ENCODE measurements around the gene SMIM38.

SMIM38 gene

DNA sequence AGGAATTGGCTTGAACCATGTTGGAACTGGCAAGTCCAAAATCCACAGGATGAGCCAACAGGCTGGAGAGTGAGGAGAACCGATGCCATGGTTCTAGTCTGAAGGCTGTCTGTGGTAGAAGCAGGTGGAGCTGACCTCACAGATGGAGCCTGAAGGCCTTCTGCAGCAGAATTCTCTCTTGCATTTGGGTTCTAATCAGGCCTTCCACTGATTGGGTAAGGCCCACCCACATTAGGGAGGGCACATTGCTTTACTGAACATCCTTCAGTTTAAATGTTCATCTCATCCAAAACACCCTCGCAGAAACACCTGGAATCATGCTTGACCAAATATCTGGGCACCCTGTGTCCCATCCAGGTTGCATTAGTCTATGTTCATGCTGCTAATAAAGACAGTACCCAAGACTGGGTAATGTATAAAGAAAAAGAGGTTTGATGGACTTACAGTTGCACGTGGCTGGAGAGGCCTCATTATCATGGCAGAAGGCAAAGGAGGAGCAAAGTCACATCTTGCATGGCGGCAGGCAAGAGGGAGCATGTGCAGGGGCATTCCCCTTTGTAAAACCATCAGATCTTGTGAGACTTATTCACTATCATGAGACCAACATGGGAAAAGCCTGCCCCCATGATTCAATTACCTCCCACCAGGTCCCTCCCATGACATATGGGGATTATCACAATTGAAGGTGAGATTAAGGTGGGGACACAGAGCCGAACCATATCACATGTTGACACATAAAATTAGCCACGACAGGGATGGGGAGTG lies 15.9 kb downstream of the SMIM38 start:
- H3K9ac ChIP-seq (ENCODE audit: insufficient read length) = no peak overlapping the region
- no peak for DNase-seq (ENCODE audit: low read depth, low spot score)
- H3K27ac ChIP-seq = no peak overlapping the region
- H3K36me3 ChIP-seq (ENCODE audit: insufficient read depth, low read length) = no peaks in the 10 kb centered on the region
- no peak overlapping the region for H3K4me3 ChIP-seq
- TF ChIP-seq EZH2 (IDR thresholded peaks at IDR 0.05) = no peak
- no peak for TF ChIP-seq FOXP2 (optimal IDR thresholded peaks at IDR 0.05; ENCODE audit: control extremely low read depth, extremely low read length, insufficient read depth)
- no peak for TF ChIP-seq POLR2AphosphoS5 (IDR thresholded peaks at IDR 0.05; ENCODE audit: borderline replicate concordance, low read depth, low read length)
- no peaks in the 10 kb centered on the region for H3K9me3 ChIP-seq (ENCODE audit: low read depth, low read length)

DNA sequence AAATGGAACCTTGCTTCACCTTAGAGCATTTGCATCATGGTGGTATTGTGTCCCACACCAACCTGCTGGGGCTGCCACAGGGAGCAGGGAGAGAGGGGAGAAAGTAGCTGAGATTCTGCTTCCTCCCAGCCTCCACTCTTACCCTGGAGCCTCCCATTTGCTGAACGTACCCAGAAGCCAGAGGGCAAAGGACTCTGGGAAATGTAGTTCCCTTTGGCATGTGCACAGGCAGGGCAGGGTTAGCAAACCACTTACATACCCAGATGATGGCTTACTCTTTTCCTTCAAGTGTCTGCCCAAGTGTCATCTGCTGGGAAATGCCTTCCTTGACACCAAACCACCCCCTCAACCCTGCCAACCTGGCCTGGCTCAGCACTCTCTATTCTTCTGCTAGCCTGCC lies 16.9 kb downstream of the SMIM38 start:
- no peak for TF ChIP-seq POLR2AphosphoS5 (IDR thresholded peaks at IDR 0.05; ENCODE audit: borderline replicate concordance, low read depth, low read length)
- no peak for TF ChIP-seq FOXP2 (optimal IDR thresholded peaks at IDR 0.05; ENCODE audit: control extremely low read depth, extremely low read length, insufficient read depth)
- TF ChIP-seq EZH2 (IDR thresholded peaks at IDR 0.05) = no peak
- H3K9me3 ChIP-seq (ENCODE audit: low read depth, low read length) = no peaks in the 10 kb centered on the region
- H3K9ac ChIP-seq (ENCODE audit: insufficient read length) = no peak overlapping the region
- no peak for DNase-seq (ENCODE audit: low read depth, low spot score)
- H3K27ac ChIP-seq = no peak overlapping the region
- no peaks in the 10 kb centered on the region for H3K36me3 ChIP-seq (ENCODE audit: insufficient read depth, low read length)
- no peak overlapping the region for H3K4me3 ChIP-seq

- DNase-seq (ENCODE audit: low read depth, low spot score) = no peak
- TF ChIP-seq FOXP2 (optimal IDR thresholded peaks at IDR 0.05; ENCODE audit: control extremely low read depth, extremely low read length, insufficient read depth) = no peak
- no peak for TF ChIP-seq POLR2AphosphoS5 (IDR thresholded peaks at IDR 0.05; ENCODE audit: borderline replicate concordance, low read depth, low read length)
- TF ChIP-seq EZH2 (IDR thresholded peaks at IDR 0.05) = no peak
- no peak overlapping the region for H3K27ac ChIP-seq
- H3K36me3 ChIP-seq (ENCODE audit: insufficient read depth, low read length) = no peaks in the 10 kb centered on the region
- no peak overlapping the region for H3K9ac ChIP-seq (ENCODE audit: insufficient read length)
- no peaks in the 10 kb centered on the region for H3K9me3 ChIP-seq (ENCODE audit: low read depth, low read length)
- no peak overlapping the region for H3K4me3 ChIP-seq
Measured at GRCh38 chr11:69173331-69173730, 17.6 kb downstream of the SMIM38 start.

DNA sequence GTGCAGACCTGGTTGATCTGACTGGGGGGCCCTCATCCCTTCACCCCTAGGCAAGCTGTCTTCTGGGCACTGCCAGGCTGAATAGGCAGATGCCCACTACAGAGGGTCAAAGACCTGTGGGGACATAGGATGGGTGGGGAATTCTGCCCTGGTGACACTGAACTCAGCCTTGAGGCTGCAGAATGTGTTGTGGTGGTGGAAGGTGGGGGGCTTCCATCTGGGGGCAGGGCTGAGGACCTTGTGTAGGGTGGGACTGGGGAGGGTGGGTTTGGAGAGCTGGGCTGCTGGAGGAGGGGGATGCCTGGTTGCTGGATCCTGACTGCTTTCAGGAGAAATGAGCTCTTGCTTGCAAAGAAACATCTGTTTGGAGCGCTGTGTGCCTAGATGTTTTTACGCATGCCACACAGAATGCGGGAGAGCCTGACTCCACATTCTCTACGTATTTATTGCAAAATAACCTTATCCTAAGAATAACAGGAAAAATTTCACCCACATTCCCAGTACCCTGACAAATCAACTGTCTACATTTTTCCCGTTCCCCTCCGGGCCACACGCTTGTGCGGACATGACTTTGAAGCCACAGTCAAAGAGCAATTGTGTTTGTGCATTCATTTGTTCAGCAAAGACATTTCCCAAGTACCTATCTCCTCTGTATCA lies 18.3 kb downstream of the SMIM38 start:
- no peaks in the 10 kb centered on the region for H3K36me3 ChIP-seq (ENCODE audit: insufficient read depth, low read length)
- H3K9ac ChIP-seq (ENCODE audit: insufficient read length) = no peak overlapping the region
- TF ChIP-seq EZH2 (IDR thresholded peaks at IDR 0.05) (no peak), FOXP2 (optimal IDR thresholded peaks at IDR 0.05; ENCODE audit: control extremely low read depth, extremely low read length, insufficient read depth) (no peak), POLR2AphosphoS5 (IDR thresholded peaks at IDR 0.05; ENCODE audit: borderline replicate concordance, low read depth, low read length) (no peak)
- no peak overlapping the region for H3K4me3 ChIP-seq
- H3K27ac ChIP-seq = no peak overlapping the region
- no peaks in the 10 kb centered on the region for H3K9me3 ChIP-seq (ENCODE audit: low read depth, low read length)
- DNase-seq (ENCODE audit: low read depth, low spot score) = no peak

DNA sequence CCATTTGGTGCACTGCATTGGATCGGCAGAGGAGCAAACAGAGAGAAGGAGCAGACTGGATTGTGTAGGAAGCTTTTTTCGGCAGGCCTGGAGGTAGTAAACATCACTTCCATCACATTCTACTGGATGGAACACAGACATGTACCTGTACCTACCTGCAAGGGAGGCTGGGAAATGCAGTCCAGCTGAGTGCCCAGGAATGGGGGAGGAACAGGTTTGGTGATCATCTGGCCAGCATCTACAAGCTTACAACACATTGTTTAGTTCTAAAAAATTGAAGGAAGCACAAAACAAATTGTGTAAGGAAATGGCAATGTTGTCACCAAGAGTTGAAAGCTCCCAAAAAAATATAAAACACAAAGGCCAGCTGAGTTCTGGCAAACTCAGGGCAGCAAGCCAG lies 19.1 kb downstream of the SMIM38 start:
- H3K9me3 ChIP-seq (ENCODE audit: low read depth, low read length) = no peaks in the 10 kb centered on the region
- no peak overlapping the region for H3K27ac ChIP-seq
- TF ChIP-seq EZH2 (IDR thresholded peaks at IDR 0.05) = no peak
- no peak for TF ChIP-seq FOXP2 (optimal IDR thresholded peaks at IDR 0.05; ENCODE audit: control extremely low read depth, extremely low read length, insufficient read depth)
- TF ChIP-seq POLR2AphosphoS5 (IDR thresholded peaks at IDR 0.05; ENCODE audit: borderline replicate concordance, low read depth, low read length) = no peak
- DNase-seq (ENCODE audit: low read depth, low spot score) = no peak
- no peak overlapping the region for H3K9ac ChIP-seq (ENCODE audit: insufficient read length)
- H3K4me3 ChIP-seq = no peak overlapping the region
- H3K36me3 ChIP-seq (ENCODE audit: insufficient read depth, low read length) = no peaks in the 10 kb centered on the region

- no peak overlapping the region for H3K4me3 ChIP-seq
- H3K9me3 ChIP-seq (ENCODE audit: low read depth, low read length) = no peaks in the 10 kb centered on the region
- H3K36me3 ChIP-seq (ENCODE audit: insufficient read depth, low read length) = no peaks in the 10 kb centered on the region
- TF ChIP-seq FOXP2 (optimal IDR thresholded peaks at IDR 0.05; ENCODE audit: control extremely low read depth, extremely low read length, insufficient read depth) (no peak), POLR2AphosphoS5 (IDR thresholded peaks at IDR 0.05; ENCODE audit: borderline replicate concordance, low read depth, low read length) (no peak), EZH2 (IDR thresholded peaks at IDR 0.05) (no peak)
- DNase-seq (ENCODE audit: low read depth, low spot score) = no peak
- H3K9ac ChIP-seq (ENCODE audit: insufficient read length) = no peak overlapping the region
- H3K27ac ChIP-seq = no peak overlapping the region
Measured at GRCh38 chr11:69178819-69179482, 23.2 kb downstream of the SMIM38 start.

DNA sequence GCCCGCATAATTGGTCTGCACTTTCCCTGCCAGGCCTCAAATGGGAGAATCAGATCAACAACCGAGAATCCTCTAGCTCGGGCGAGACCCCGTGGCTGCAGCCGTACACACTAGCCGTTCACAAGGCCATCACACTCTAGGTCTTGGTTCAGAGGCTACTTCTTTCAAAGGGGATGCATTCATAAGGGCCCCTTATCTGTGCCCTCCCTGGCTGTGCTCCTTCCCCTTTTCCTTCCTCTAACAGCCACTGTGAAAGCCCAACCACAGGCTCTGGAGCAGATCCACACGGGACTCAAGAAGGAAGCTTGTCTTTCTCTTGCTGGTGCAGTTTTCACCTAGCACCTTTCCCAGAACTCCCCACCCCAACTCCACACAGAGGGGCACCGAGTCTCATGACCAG lies 24.5 kb downstream of the SMIM38 start:
- no peaks in the 10 kb centered on the region for H3K9me3 ChIP-seq (ENCODE audit: low read depth, low read length)
- no peak for DNase-seq (ENCODE audit: low read depth, low spot score)
- no peak overlapping the region for H3K27ac ChIP-seq
- no peaks in the 10 kb centered on the region for H3K36me3 ChIP-seq (ENCODE audit: insufficient read depth, low read length)
- H3K9ac ChIP-seq (ENCODE audit: insufficient read length) = no peak overlapping the region
- TF ChIP-seq POLR2AphosphoS5 (IDR thresholded peaks at IDR 0.05; ENCODE audit: borderline replicate concordance, low read depth, low read length) = no peak
- no peak for TF ChIP-seq EZH2 (IDR thresholded peaks at IDR 0.05)
- TF ChIP-seq FOXP2 (optimal IDR thresholded peaks at IDR 0.05; ENCODE audit: control extremely low read depth, extremely low read length, insufficient read depth) = no peak
- H3K4me3 ChIP-seq = no peak overlapping the region

DNA sequence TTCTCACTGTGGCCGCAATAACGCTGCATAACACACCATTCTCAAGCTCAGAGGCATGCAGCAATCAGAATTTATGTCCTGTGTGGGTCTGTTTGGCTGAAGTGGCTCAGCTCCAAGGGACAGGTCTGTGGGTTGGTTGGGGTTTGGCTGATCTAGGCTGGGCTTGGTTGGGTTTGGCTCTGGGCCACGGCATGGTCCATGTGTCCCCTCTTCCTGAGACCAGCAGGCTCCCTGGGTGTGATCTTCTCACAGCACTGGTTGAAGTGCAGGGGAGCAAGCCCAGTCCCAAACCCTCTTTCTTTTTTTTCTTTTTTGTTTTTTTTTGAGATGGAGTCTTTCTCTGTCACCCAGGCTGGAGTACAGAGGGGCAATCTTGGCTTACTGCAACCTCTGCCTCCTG lies 25.0 kb downstream of the SMIM38 start:
- Histone ChIP-seq H3K9ac (ENCODE audit: insufficient read length) (no peak overlapping the region), H3K27ac (no peak overlapping the region), H3K4me3 (no peak overlapping the region), H3K9me3 (ENCODE audit: low read depth, low read length) (no peaks in the 10 kb centered on the region), H3K36me3 (ENCODE audit: insufficient read depth, low read length) (no peaks in the 10 kb centered on the region)
- DNase-seq (ENCODE audit: low read depth, low spot score) = no peak
- TF ChIP-seq EZH2 (IDR thresholded peaks at IDR 0.05) (no peak), FOXP2 (optimal IDR thresholded peaks at IDR 0.05; ENCODE audit: control extremely low read depth, extremely low read length, insufficient read depth) (no peak), POLR2AphosphoS5 (IDR thresholded peaks at IDR 0.05; ENCODE audit: borderline replicate concordance, low read depth, low read length) (no peak)
